Omental fat pad (tissue), 4 donors: ENCODE data around the gene ZBTB32. TPM values are rescaled to one million over a fixed set of nuclear protein-coding genes. Genes with fewer than 3 reads are reported as not detected.

Experiments
- ATAC-seq: fragments of 150-250 bp; one replicate; pipeline ENCODE4 v1.9.1; 2016; ENCODE audit warnings: mild to moderate bottlenecking, moderate library complexity; ENCODE audit not compliant: low FRiP score
- DNase-seq: peaks from one replicate; pipeline ENCODE4 v3.0.0-alpha.2; 2019; ENCODE audit warnings: low spot score
- total RNA-seq, 4 donors: library from RNA; depleted of rRNA; stranded (reverse); fragments of >200 nt; gene quantifications; one replicate each; pipeline ENCODE4 v1.1.0, GENCODE V29; 2016
- TF ChIP-seq, protein P1 (sequence below), 3 donors: fragments of 450-650 bp; IDR thresholded peaks; one replicate each; pipeline ENCODE4 v1.5.1; 2016 to 2017; ENCODE audit warnings: antibody characterized with exemption in 3 of 3, mild to moderate bottlenecking in 3 of 3, moderate library complexity in 2 of 3

The ZBTB32 gene
- total RNA-seq, 4 donors from 2014 or later, result 0.47 to 0.72 TPM; not detected in 2

DNA sequence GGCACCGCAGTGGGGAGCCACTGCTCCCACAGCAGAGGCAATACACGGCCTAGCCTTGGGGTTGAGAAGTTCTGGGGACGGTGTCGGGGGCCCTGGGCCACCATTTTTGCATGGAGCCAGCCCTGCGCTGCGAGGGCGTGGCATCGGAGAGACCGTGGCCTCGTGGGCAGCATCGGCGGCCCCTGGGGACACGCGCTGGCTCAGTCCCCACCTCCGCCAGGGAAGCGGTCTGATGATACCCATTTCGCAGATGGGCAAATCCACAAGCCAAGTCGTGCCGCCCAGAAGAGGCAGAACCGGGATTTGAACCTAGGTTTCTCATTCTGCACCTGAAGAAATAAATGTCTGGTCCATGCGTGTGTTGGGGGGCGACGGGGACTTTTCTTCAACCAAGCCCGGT is 39.2 kb upstream of the ZBTB32 start:
- DNase-seq (no peak), ATAC-seq (no peak)
- TF ChIP-seq, protein P1, sequence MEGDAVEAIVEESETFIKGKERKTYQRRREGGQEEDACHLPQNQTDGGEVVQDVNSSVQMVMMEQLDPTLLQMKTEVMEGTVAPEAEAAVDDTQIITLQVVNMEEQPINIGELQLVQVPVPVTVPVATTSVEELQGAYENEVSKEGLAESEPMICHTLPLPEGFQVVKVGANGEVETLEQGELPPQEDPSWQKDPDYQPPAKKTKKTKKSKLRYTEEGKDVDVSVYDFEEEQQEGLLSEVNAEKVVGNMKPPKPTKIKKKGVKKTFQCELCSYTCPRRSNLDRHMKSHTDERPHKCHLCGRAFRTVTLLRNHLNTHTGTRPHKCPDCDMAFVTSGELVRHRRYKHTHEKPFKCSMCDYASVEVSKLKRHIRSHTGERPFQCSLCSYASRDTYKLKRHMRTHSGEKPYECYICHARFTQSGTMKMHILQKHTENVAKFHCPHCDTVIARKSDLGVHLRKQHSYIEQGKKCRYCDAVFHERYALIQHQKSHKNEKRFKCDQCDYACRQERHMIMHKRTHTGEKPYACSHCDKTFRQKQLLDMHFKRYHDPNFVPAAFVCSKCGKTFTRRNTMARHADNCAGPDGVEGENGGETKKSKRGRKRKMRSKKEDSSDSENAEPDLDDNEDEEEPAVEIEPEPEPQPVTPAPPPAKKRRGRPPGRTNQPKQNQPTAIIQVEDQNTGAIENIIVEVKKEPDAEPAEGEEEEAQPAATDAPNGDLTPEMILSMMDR (IDR thresholded peaks at IDR 0.05), result no peak

DNA sequence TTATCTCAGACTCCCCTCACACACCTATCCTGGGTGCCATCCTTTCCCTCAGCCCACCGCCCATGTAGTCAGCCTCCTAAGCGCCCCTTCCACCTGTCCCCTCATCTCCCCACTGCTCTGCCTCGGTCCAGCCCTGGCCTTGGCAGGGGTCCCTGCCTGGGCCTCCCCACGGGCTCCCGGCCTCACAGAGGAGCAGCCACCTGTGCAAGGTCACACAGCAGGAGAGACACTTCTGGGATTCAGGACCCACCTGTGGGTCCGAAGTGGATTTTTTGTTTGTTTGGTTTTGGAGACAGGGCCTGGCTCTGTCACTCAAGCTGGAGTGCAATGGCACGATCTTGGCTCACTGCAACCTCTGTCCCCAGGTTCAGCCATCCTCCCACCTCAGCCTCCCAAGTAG is 38.8 kb upstream of the ZBTB32 start:
- no peak for DNase-seq
- no peak for ATAC-seq
- TF ChIP-seq, protein P1 (IDR thresholded peaks at IDR 0.05), result no peak

DNA sequence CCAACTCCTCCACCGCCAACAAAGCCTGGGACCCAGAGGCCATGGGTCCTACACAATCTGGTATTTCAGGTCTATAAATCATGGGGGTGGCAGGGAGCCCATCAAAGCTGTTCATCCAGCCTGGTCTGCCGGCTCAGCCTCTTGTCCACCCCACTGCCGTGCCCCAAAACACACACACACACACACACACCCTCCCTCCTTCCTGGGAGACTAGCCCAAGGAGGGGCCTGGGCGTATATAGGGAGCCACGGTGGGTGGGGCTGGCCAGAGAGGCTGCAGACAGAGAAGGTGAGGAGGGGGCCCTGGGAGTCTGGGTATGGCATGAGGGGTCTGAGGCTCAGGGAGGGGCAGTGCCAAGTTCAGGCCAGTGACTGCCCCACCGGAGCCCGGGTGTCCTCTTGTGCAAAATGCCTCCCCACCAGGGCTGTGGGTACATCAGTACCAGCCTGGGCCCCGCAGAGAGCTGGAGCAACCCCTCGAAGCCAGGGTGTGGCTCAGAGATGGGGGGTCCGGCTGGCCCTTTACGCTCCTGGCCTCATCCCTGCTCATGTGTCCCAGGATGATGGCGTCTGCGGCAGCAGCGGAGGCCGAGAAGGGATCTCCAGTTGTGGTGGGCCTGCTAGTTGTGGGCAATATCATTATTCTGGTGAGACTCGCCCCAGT is 38.0 kb upstream of the ZBTB32 start, which contains the start of gene UPK1A:
Gene UPK1A (plus strand): TSS at position 267 of the 663 bp plus-strand sequence. CDS start 296 bp downstream, at position 563.
- peak; percentile 41 for ATAC-seq
- DNase-seq, result no peak
- TF ChIP-seq, protein P1 (IDR thresholded peaks at IDR 0.05), result no peak

DNA sequence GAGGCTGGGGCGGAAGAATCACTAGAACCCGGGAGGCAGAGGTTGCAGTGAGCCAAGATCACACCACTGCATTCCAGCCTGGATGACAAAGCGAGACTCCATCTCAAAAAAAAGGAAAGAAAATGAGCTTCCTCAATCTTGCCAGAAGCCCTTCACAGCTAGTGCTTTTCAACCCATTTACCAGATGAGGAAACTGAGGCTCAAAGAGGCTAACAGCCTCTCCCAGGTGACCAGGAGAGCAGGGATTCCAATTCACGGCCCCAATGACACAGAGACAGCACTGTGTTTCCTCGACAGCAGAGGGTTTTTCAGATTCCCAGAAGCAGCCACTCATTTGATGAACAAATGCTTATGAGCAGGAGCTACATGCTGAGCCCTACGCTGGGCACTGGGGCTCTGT is 34.8 kb upstream of the ZBTB32 start:
- ATAC-seq (no peak), DNase-seq (no peak)
- TF ChIP-seq, protein P1 (IDR thresholded peaks at IDR 0.05), result no peak

DNA sequence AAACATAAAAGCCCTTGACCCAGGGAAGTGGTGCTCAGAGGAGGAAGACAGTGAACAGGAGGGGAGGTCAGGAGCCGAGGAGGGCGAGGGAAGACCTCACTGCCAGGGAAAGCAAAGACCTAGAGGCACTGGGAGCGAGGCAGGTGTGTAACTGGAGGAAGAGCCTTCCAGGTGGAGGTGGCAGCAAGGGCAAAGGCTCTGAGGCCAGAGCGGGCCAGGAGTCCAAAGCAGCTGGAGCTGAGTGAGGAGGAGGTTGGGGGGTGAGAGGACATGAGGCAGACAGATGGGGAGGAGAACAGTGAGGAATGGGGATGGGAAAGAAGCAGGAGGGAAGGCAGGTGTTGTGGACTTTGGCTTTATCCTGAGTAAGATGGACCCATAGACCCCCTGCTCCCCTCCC is 34.4 kb upstream of the ZBTB32 start:
- TF ChIP-seq, protein P1 (IDR thresholded peaks at IDR 0.05), result no peak
- DNase-seq (no peak), ATAC-seq (no peak)

DNA sequence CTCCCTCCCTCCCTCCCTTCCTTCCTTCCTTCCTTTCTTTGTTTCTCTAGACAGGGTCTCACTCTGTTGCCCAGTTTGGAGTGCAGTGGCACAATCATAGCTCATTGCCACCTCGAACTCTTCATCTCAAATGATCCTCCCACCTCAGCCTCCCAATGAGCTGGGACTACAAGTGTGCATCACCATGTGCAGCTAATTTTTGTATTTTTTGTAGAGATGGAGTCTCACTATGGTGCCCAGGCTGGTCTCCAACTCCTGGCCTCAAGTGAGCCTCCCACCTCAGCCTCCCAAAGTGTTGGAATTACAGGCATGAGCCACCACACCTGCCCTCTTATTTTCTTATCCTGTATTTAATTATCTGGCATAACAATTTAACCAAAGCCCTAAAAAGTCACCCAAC is 33.7 kb upstream of the ZBTB32 start:
- no peak for DNase-seq
- no peak for ATAC-seq
- TF ChIP-seq, protein P1 (IDR thresholded peaks at IDR 0.05), result no peak

DNA sequence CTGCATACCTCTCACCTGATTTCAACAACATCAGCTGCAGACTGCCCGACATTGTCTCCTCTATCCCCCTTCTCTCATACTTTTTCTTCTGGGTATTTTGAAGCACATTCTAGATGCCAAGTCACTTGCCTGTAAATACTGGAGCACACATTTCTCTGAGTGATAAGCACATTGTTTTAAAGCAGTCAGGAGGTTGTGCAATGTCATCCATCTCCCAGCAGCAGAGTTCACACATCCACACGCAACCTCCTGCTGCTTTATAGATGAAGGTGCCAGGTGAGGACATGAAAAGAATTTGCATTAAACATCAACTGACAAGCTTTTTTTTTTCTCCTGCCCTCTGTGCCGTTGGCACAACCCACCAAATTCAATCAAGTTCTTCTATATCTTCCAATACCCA is 32.5 kb upstream of the ZBTB32 start:
- no peak for DNase-seq
- TF ChIP-seq, protein P1 (IDR thresholded peaks at IDR 0.05), result no peak
- no peak for ATAC-seq
